Measurements from ENCODE around the gene SEMA3B.
"Not testable (repeated sequence)": the region's sequence is repeated elsewhere in the genome, so short reads cannot be mapped to it uniquely, and the experiment has no call there.

Gene SEMA3B

GRCh38 chr3:50278880-50279224 lies 9.9 kb downstream of the SEMA3B start, which contains the start of gene LSMEM2 (continued):
- TF ChIP-seq, protein P1, sequence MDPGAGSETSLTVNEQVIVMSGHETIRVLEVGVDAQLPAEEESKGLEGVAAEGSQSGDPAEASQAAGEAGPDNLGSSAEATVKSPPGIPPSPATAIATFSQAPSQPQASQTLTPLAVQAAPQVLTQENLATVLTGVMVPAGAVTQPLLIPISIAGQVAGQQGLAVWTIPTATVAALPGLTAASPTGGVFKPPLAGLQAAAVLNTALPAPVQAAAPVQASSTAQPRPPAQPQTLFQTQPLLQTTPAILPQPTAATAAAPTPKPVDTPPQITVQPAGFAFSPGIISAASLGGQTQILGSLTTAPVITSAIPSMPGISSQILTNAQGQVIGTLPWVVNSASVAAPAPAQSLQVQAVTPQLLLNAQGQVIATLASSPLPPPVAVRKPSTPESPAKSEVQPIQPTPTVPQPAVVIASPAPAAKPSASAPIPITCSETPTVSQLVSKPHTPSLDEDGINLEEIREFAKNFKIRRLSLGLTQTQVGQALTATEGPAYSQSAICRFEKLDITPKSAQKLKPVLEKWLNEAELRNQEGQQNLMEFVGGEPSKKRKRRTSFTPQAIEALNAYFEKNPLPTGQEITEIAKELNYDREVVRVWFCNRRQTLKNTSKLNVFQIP (CRISPR knock-in tag; IDR thresholded peaks at IDR 0.05; ENCODE audit: borderline replicate concordance, low read depth) = no peak
- TF ChIP-seq ZFP3 (CRISPR knock-in tag; IDR thresholded peaks at IDR 0.05) (no peak), ARNTL (CRISPR knock-in tag; IDR thresholded peaks at IDR 0.05; ENCODE audit: borderline replicate concordance, low read depth) (no peak), OSR1 (CRISPR knock-in tag; IDR thresholded peaks at IDR 0.05) (no peak), BACH2 (CRISPR knock-in tag; IDR thresholded peaks at IDR 0.05; ENCODE audit: borderline replicate concordance) (no peak)

DNA sequence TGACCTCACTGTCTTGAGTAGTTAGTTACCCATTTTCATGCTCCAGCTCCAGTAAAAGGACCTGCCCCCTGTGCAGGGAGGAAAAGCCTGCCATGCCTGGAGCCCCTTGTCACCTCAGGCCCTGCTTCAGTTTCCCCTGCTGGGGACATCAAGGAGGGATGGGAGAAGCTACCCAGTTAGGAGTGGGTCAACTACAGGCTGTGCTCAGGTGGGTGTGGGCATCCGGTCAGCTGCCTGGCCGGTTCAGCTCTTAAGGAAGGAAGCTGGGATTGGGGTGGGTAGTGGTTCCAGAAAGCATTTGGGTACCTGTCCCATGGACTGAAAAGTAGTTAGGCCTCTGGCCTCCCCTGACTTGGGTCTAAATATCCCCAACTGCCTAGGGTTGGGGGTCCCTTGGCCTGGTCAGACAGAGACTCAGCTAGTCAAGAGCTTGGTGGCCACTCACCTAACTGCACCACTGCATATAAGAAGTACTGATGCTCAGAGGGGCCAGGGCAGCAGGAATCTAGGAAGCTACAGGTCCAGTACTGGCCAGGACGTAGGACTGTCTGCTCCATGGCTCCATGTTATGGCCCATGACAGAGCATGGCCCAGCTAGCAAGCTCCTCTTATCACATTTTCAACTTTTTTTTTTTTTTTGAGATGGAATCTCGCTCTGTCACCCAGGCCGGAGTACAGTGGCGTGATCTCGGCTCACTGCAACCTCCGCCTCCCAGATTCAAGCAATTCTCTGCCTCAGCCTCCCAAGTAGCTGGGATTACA lies 10.5 kb downstream of the SEMA3B start:
- TF ChIP-seq CSDC2 (CRISPR knock-in tag; IDR thresholded peaks at IDR 0.05) = no peak
- TF ChIP-seq ZNF70 (CRISPR knock-in tag; IDR thresholded peaks at IDR 0.05) = no peak
- no peak for TF ChIP-seq TCF4 (CRISPR knock-in tag; IDR thresholded peaks at IDR 0.05; ENCODE audit: borderline replicate concordance)
- no peak for TF ChIP-seq CSRNP3 (CRISPR knock-in tag; IDR thresholded peaks at IDR 0.05)
- no peak for TF ChIP-seq ZNF565 (CRISPR knock-in tag; conservative IDR thresholded peaks at IDR 0.05; ENCODE audit: low read depth)
- TF ChIP-seq RARB (CRISPR knock-in tag; IDR thresholded peaks at IDR 0.05) = no peak
- TF ChIP-seq ARNTL (CRISPR knock-in tag; IDR thresholded peaks at IDR 0.05; ENCODE audit: borderline replicate concordance, low read depth) = no peak
- no peak for TF ChIP-seq OSR1 (CRISPR knock-in tag; IDR thresholded peaks at IDR 0.05)
- TF ChIP-seq, protein P2, sequence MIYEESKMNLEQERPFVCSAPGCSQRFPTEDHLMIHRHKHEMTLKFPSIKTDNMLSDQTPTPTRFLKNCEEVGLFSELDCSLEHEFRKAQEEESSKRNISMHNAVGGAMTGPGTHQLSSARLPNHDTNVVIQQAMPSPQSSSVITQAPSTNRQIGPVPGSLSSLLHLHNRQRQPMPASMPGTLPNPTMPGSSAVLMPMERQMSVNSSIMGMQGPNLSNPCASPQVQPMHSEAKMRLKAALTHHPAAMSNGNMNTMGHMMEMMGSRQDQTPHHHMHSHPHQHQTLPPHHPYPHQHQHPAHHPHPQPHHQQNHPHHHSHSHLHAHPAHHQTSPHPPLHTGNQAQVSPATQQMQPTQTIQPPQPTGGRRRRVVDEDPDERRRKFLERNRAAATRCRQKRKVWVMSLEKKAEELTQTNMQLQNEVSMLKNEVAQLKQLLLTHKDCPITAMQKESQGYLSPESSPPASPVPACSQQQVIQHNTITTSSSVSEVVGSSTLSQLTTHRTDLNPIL (CRISPR knock-in tag; IDR thresholded peaks at IDR 0.05; ENCODE audit: low read depth) = no peak
- TF ChIP-seq TSHZ2 (CRISPR knock-in tag; IDR thresholded peaks at IDR 0.05) = no peak
- no peak for TF ChIP-seq SNAI2 (CRISPR knock-in tag; IDR thresholded peaks at IDR 0.05)
- no peak for TF ChIP-seq ZFP3 (CRISPR knock-in tag; IDR thresholded peaks at IDR 0.05)
- no peak for TF ChIP-seq GLIS3 (CRISPR knock-in tag; IDR thresholded peaks at IDR 0.05)
- no peak for TF ChIP-seq ZNF8 (CRISPR knock-in tag; IDR thresholded peaks at IDR 0.05)
- no peak for TF ChIP-seq ZC3H10 (CRISPR knock-in tag; IDR thresholded peaks at IDR 0.05)
- TF ChIP-seq TOX (CRISPR knock-in tag; IDR thresholded peaks at IDR 0.05; ENCODE audit: borderline replicate concordance) = no peak
- no peak for TF ChIP-seq PPARA (CRISPR knock-in tag; IDR thresholded peaks at IDR 0.05; ENCODE audit: borderline replicate concordance)
- TF ChIP-seq BACH2 (CRISPR knock-in tag; IDR thresholded peaks at IDR 0.05; ENCODE audit: borderline replicate concordance) = no peak
- TF ChIP-seq, protein P1 (CRISPR knock-in tag; IDR thresholded peaks at IDR 0.05; ENCODE audit: borderline replicate concordance, low read depth) = no peak
- ATAC-seq = no peak

GRCh38 chr3:50284121-50284520 lies 15.2 kb downstream of the SEMA3B start:
- not testable (repeated sequence) for ATAC-seq
